Stomach (tissue), 4 donors: ENCODE measurements around the gene HSD17B4.

Experiments used
- CTCF ChIP-seq, 7 experiments: fragments of 450-650 bp in 4 of 7; fragments of 200-600 bp in 3 of 7; sonication (generic) in 3 of 7; IDR thresholded peaks; one replicate each; pipeline ENCODE4 v1.5.1; 2016 to 2019; ENCODE audit warnings: antibody characterized with exemption in 7 of 7, control low read depth in 2 of 7, mild to moderate bottlenecking in 1 of 7
- EP300 ChIP-seq: sonication (generic); formaldehyde crosslinking; IDR thresholded peaks from one replicate; pipeline ENCODE4 v1.6.1; 2017; ENCODE audit warnings: antibody characterized with exemption
- POLR2A ChIP-seq, 4 donors: fragments of 450-650 bp; IDR thresholded peaks; one replicate each; pipeline ENCODE4 v1.6.1; 2016; ENCODE audit warnings: antibody characterized with exemption in 4 of 4, control low read depth in 2 of 4, mild to moderate bottlenecking in 1 of 4, moderate library complexity in 1 of 4

GRCh38 chr5:119524485-119524884 is 72.2 kb downstream of the HSD17B4 start:
- TF ChIP-seq POLR2A (IDR thresholded peaks at IDR 0.05), result no peak
- no peak for TF ChIP-seq CTCF (IDR thresholded peaks at IDR 0.05)
- no peak for TF ChIP-seq EP300
